Activated CD4-positive, CD25-positive, alpha-beta regulatory T cell (primary cell): ENCODE results near the gene CDH11.

ENCODE experiments used
- DNase-seq, 4 experiments: peaks; one replicate each; lab custom pipeline; 2025; lab: John Stamatoyannopoulos, UW

The CDH11 gene

GRCh38 chr16:65032387-65032786, 89.5 kb downstream of the CDH11 start:
- DNase-seq = no peak

GRCh38 chr16:65024767-65025178, 97.1 kb downstream of the CDH11 start:
- no peak for DNase-seq

DNA sequence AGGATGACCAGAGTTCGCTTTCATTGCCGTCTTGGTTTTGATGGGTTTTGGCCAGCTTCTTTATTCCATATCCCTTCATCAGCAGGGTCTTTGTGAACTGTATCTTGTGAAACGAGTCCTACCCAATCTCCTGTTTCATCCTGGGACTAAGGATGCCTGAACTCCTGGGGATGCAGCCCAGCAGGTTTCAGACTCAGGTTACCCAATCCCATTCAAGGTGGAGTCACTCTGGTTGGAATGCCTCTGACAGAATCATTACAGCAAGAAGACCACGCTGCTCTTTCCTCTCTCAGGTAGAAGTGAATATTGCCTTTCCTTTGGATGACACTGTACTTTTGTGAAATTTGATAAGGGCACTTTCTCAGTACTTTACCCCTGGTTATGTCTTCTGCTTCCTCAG, 98.1 kb downstream of the CDH11 start:
- no peak for DNase-seq

DNA sequence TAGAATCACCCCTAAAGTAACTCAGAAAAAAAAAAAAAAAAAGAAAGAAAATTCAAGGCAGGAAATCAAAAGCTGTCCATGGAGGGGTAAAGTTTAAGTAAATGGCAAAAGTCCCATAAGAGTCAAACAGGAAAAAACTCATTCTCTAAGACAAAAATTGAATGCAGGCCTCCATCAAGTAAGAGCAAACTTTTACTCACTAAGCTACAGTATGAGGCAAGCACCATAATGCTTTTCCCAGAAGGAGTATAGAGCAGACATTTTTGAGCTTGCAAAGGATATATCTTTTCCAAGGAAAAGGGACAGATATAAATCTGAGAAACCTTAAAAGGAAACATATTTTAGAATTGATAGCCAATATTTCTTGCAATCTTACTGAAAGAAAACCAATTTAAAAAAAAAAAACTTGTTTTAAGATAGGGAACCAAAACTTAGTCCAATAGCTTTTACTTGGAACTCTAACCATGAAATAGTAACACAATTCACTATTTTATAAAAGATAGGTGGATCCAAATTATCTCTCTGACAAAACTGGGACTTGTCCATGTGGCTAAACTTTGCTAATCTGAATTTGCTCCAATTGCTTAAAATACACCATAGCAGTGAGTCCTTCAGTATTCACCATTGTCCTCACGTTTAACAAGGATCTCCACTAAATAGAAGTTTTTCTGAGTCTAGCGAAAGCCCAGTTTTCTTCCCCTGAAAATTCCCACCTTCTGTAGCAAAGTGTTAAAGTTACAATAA, 99.8 kb downstream of the CDH11 start:
- no peak for DNase-seq

GRCh38 chr16:65016754-65017153, 105.1 kb downstream of the CDH11 start:
- DNase-seq = no peak

DNA sequence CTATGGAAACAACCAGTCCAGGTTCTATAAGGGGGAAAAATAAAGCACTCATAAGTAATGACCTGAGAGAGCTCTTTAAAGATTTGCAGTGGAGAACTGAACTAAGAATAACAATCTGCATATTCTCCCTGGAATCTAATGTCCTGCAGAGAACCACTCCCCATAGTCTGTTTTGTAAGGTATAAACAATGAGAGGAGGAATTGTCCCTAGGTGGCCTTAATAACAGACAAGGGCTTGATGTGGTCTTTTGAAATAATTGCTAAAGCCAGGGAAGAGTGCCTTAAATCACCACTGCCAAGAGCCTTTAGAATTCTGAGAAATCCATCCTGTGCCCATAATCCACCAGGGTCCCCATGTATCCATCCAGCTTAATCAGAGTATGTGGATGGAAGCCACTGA, 106.3 kb downstream of the CDH11 start:
- DNase-seq = no peak

DNA sequence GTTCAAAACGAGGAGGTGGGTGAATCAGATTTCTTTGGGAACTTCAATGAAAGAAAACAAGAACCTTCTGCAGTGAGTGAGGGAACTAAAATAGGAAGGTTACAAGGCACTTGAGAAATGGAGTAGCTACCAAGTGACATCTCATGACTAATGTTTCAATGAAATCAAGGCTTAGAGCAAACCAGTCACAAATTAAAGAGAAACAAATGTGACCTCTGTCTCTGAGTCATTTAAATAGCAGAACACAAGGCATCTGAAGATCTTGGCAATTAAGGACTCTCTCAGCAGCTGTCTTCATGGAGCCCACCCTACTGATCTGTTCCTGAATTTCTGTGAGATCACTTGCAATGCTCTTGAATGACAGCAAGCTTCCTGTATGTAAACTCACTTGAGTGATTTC, 109.5 kb downstream of the CDH11 start:
- no peak for DNase-seq

- DNase-seq = no peak
Measured at GRCh38 chr16:65010125-65010524, 111.7 kb downstream of the CDH11 start.

- DNase-seq = no peak
Measured at GRCh38 chr16:65005696-65006095, 116.2 kb downstream of the CDH11 start.

DNA sequence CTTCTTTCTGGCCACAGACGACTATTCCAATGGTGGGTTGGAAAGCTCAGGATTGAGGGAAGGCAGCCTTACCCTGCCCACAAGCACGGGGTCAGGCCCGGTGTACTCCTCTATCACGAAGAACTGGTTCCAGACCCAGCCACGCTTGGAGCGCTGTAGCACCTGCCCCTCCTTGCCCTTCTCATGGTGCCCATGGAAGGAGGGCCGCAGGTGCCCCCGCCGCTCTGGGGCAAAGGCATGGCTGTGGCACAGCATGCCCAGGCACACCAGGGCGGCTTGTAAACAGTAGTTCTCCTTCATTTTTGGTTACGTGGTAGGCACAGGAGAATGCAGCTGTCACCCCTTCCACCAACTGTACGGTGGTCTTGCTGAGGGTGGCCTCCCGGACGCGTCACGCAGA, 117.3 kb downstream of the CDH11 start:
- no peak for DNase-seq

- no peak for DNase-seq
Measured at GRCh38 chr16:65003621-65004020, 118.2 kb downstream of the CDH11 start.

- no peak for DNase-seq
Measured at GRCh38 chr16:65002265-65002664, 119.6 kb downstream of the CDH11 start.

DNA sequence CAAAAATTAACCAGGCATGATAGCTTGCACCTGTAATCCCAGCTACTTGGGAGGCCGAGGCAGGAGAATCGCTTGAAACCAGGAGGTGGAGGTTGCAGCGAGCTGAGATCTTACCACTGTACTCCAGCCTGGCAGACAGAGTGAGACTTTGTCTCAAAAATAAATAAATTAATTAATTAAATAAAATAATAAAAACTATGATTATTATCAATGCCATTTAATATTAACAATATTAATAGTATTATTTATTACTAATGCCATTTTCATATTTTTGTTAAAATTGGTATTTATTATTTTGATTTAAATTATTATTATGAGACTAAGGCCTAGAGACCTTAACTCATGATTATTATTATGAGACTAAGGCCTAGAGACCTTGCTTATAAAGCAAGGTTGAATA, 121.2 kb downstream of the CDH11 start:
- DNase-seq = no peak

GRCh38 chr16:64997751-64998150, 124.1 kb downstream of the CDH11 start:
- DNase-seq = no peak

- DNase-seq = no peak
Measured at GRCh38 chr16:64997121-64997520, 124.7 kb downstream of the CDH11 start.

GRCh38 chr16:64996641-64997040, 125.2 kb downstream of the CDH11 start:
- DNase-seq = no peak

GRCh38 chr16:64993464-64993863, 128.4 kb downstream of the CDH11 start:
- no peak for DNase-seq

DNA sequence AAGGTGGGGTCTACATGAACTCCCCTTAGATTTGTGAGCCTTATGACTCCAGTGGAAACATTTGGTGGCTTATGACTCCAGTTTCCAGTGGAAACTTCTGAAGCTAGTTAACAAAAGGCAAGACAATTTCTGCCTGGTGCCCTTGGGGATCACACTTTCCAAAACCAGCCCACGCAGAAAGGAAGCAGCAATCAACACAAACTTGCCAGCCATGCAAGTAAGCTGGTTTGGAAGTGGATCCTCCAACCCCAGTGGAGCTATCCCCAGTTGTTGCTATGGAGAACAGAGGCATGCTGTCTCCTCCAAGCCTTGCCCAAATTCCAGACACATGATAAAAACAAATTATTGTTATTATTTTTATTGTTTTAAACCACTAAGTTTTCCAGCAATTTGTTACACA, 130.9 kb downstream of the CDH11 start:
- no peak for DNase-seq

DNA sequence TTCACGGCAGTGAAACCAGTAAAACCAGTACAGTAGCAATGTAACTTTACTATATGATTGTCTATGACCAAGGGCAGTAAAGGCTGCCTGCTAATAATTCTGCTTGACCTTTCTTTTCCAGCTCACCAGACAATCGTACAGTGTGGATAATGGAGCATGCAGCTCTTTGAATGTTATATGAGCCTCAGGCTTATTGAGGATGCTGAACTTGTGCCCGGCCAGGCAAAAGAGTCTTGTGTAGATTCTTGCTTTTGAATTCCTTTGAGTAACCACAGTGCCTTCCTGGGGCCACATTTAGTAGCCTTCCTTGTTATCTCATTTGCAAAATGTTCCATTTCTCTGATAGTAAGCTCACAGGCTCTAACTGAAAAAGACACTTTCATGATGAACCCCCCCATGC, 131.8 kb downstream of the CDH11 start:
- DNase-seq = no peak

DNA sequence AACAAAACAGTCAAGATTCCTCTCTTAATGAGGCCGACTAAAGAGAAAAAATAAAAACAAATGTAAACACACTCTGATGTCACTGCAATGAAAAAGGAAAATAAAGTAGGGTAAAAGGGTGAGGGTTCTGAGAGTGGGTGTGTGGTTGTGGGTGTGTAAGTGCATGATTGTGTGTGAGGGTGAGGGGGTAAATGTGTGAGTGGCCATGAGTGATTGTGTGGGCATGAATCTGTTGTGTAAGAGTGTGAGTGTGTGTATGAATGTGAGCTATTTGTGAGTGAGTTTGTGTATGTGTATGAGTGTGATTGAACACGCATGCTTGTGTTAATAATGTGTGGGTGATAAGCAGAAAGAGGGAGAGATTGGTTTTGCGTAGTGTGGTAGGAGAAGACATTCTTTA, 132.8 kb downstream of the CDH11 start:
- DNase-seq = no peak

- DNase-seq = no peak
Measured at GRCh38 chr16:64983963-64984362, 137.9 kb downstream of the CDH11 start.

DNA sequence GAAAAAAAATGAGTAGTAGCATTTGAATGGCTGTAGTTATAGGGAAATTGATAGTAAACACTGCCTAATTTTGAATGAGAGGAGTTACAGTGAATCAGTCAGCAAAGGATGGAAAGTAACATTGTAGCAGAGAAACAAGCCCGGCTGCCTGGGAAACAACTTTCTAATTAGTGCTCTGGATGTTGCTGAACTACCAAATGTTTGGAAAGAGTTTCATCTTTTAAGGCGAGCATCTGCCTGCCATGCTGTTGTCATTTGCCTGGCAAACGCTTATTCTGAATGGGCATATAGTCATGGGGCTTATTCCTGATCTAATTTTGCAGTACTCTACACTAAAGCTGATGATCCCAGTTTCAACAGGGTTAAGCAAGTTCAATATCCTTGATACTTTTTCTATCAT, 138.6 kb downstream of the CDH11 start:
- DNase-seq = no peak

GRCh38 chr16:64982581-64982980, 139.3 kb downstream of the CDH11 start:
- no peak for DNase-seq

DNA sequence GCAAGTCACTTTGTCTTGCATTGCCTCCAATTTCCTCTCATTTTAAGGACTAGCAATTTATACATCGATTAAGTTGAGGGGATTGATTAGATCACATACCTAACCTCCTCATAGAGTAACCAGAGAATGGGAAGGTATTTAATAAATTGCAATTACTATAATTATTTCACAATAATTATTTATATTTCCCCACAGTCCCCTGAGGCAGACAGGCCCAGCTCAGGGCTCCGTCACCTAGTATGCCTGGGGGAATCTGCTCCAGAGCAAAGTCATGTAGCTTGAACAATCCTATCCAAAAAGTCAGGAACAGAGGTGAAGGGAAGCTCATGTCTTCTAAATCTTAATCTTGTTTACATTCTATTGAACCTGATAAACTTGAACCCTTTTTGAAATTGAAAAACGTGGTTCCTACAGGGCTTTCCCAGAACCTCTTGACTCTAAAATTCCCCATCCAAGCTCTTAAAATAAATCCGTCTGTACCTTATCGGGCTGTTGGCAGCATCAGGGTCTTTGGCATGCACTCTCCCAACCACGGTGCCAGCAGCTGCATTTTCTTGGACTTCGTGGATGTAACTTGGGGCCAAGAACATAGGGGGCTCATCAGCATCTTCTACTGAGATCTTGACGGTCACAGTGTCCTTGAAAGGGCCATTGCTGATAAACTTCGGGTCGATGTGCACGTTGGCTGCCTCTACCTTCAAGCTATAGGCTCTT, 140.1 kb downstream of the CDH11 start:
- DNase-seq = no peak
